Skin epidermis (tissue), 12 donors: ENCODE data around the gene REEP5.

ENCODE experiments used
- H3K27ac ChIP-seq, 21 experiments: fragments of 200-600 bp; sonication (generic) in 11 of 21; one replicate each; pipeline ENCODE4 v1.5.0; 2020; ENCODE audit warnings: mild to moderate bottlenecking in 3 of 21, inconsistent platforms in 2 of 21, moderate library complexity in 2 of 21
- H3K4me3 ChIP-seq, 7 experiments: fragments of 200-600 bp; sonication (generic) in 2 of 7; one replicate each; pipeline ENCODE4 v1.5.0; 2020; ENCODE audit warnings: inconsistent platforms in 2 of 7, mild to moderate bottlenecking in 2 of 7, moderate library complexity in 1 of 7

REEP5 gene

GRCh38 chr5:112854651-112855050 is 67.4 kb downstream of the REEP5 start:
- H3K27ac ChIP-seq = no peak overlapping the region
- no peak overlapping the region for H3K4me3 ChIP-seq

GRCh38 chr5:112849912-112850311 is 72.1 kb downstream of the REEP5 start:
- Histone ChIP-seq H3K27ac (no peak overlapping the region), H3K4me3 (no peak overlapping the region)

GRCh38 chr5:112848116-112848811 is 73.8 kb downstream of the REEP5 start:
- Histone ChIP-seq H3K27ac (no peak overlapping the region), H3K4me3 (no peak overlapping the region)

- Histone ChIP-seq H3K4me3 (no peak overlapping the region), H3K27ac (no peak overlapping the region)
Measured at GRCh38 chr5:112847306-112847705, 74.7 kb downstream of the REEP5 start.

GRCh38 chr5:112846556-112846955 is 75.5 kb downstream of the REEP5 start:
- H3K4me3 ChIP-seq = no peak overlapping the region
- no peak overlapping the region for H3K27ac ChIP-seq

GRCh38 chr5:112844489-112844888 is 77.5 kb downstream of the REEP5 start:
- no peak overlapping the region for H3K4me3 ChIP-seq
- H3K27ac ChIP-seq = no peak overlapping the region

GRCh38 chr5:112833971-112834370 is 88.1 kb downstream of the REEP5 start:
- Histone ChIP-seq H3K27ac (no peak overlapping the region), H3K4me3 (no peak overlapping the region)

- Histone ChIP-seq H3K4me3 (no peak overlapping the region), H3K27ac (no peak overlapping the region)
Measured at GRCh38 chr5:112830378-112830777, 91.6 kb downstream of the REEP5 start.
